RPMI7951 (cell line): ENCODE measurements around the gene ANO9. TPM values are rescaled to one million over a fixed set of nuclear protein-coding genes. Genes with fewer than 3 reads are reported as not detected.

Experiments used
- DNase-seq: peaks from one replicate; pipeline ENCODE4 v3.0.0-alpha.2; 2012; ENCODE audit warnings: low read depth
- total RNA-seq: library from RNA; depleted of rRNA; stranded (reverse); fragments of >200 nt; shearing (Covaris generic); gene quantifications from 2 replicates; pipeline ENCODE4 v1.2.3, GENCODE V29; 2014; rRNA removed

Gene ANO9
- total RNA-seq, 1 experiment from 2014 or later, result not detected

DNA sequence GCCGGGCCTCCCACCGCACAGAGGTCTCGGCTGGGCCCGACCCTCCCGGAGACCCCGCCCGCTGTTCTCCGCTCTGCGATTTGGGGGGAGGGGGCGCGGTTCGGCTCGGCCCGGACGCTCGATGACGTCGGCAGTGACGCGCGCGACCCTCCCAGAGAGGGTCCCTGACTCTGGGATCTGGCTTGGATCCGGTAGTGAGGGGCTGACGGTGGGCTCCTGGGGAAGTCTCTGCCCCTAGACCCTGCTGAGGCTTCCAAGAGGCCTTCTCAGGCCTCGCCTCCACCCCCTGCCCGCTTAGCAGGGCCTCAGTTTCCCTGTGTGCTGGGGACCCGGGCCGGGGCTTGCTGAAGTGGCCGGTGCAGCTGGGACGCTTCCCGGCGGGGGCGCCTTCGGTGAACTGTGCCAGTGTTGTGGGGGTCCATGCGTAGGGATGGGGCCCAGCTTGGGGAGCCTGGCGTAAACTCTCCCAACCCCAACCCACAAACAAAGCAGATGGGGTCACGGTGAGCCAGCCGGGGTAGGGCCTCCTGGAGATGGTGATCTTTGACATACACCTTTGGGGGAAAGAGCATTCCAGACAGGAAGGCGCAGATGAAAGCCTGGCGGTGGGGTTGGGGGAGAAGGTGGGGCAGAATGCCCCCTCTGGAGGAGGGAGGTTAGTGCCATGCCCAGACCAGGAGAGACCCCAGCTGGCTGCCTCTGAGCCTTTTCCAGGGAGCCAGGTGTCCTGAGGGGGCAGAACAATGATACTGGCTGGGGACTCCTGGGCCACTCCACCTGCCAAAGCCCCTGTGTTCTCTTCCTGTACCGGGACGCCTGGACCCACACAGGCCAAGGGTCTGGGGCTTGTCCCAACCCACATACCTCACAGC, 71.5 kb downstream of the ANO9 start:
- DNase-seq, result no peak

DNA sequence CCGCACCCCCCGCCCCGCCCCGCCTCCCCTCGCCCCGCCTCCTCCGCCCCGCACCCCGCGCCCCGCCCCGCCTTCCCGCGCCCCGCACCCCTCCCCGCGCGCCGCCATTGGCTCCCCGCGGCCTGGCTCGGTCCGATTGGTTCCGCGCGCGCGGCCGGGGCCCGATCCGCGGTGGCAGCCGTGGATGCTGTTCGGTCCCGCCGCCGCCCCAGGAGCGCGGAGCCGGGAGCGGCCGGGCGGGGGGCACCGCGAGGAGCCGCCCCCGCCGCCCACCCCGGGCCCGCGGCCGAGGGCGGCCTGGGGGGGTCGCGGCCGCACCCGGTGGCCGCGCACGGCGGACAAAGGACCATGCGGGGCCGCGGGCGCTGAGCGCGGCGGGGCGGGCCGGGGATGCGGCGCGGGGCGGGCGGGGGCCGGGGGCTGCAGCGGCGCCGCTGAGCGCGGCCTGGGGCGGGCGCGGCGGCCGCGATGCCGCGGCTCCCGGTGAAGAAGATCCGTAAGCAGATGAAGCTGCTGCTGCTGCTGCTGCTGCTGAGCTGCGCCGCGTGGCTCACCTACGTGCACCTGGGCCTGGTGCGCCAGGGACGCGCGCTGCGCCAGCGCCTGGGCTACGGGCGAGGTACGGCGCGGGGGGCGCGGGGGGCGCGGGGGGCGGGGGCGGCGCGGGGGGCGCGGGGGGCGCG, 72.3 kb downstream of the ANO9 start, which contains the start of gene B4GALNT4:
B4GALNT4 (plus strand) TSS at position 164 of the 683 bp plus-strand sequence; CDS start at position 469, 305 bp downstream.
- no peak for DNase-seq

DNA sequence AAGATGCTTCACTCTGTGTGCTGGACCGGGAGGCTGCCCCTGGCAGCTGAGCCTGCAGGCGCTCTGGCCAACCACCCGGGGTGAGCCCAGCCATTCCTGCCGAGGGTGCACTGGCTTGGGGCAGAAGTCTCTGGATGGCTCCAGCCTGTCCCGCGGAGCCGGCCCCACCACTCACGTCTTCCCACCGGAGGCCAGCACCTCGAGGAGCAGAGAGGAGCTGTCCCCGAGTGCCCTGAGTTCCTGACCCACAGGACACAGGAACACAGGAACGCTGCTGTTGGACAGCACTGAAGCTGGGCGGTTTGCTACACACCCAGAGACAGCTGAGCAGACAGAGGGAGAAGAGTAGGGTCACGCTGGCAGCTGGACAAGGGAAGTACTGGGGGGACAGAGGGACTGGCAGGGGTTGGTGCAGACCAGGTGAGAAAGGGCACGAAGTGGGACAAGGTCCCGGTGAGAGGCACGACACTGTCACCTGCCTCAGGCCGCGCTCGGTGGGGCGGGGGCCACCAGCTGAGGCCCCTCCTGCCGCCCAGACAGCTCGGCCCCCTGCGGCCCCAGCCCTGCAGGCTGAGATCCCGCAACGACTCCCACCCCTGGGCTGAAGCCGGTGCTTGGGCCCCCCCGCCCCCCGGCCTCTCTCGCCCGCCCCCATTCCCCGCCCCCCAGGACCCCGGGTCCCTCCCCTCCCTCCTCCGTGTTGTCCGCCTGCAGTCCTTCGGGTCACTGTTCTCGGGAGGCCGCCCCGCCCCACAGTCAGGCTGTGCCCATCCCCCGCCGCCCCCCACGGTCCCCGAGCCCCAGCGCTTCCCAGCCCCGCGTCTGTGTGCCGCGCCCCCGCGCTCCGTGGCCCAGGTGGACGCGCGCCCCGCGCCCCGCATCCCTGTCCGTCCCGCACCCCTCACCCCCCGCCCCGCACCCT, 73.1 kb downstream of the ANO9 start:
- no peak for DNase-seq

DNA sequence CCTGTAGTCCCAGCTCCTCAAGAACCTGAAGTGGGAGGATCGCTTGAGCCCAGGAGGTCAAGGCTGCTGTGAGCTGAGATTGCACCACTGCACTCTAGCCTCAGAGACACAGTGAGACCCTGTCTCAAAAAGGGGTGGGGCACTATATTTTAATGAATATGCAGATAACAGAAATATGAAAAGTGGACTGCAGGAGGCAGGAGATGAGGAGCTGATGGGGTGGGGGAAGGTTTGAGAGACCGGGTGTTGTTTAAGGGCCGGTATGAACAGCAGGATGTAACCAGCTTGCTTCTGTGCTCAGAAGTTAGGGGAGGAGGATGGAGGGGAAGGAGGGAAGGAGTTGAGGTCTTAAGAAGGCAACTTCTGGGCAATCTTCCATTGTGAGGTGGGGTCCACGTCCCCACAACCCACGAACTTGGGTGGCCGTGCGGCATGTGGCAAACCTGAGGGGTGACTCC, 73.8 kb downstream of the ANO9 start:
- DNase-seq, result no peak

Other genes starting within 250 kb of the ANO9 start
- gene SCGB1C1, start 248.9 kb downstream of the ANO9 start, total RNA-seq, result not detected in 2 replicates
- gene BET1L, start 234.6 kb downstream of the ANO9 start, total RNA-seq, result 9.6 and 10.3 TPM in 2 replicates
- gene RIC8A, start 234.3 kb downstream of the ANO9 start, total RNA-seq, result 75.5 and 91.3 TPM in 2 replicates
- gene SIRT3, start 205.7 kb downstream of the ANO9 start, total RNA-seq, result 7.0 and 7.6 TPM in 2 replicates
- gene PSMD13, start 205.0 kb downstream of the ANO9 start, total RNA-seq, result 136 and 173 TPM in 2 replicates
- gene NLRP6, start 163.6 kb downstream of the ANO9 start, total RNA-seq, result not detected in 2 replicates
- 1.3 and 1.6 TPM in 2 replicates for gene PGGHG, start 152.9 kb downstream of the ANO9 start, total RNA-seq
- not detected in 2 replicates for gene IFITM5, start 142.5 kb downstream of the ANO9 start, total RNA-seq
- 28.0 and 30.6 TPM in 2 replicates for gene IFITM2, start 134.2 kb downstream of the ANO9 start, total RNA-seq
- 13.6 and 14.3 TPM in 2 replicates for gene IFITM1, start 128.0 kb downstream of the ANO9 start, total RNA-seq
- 102 and 111 TPM in 2 replicates for gene IFITM3, start 121.2 kb downstream of the ANO9 start, total RNA-seq
- not detected in 2 replicates for gene B4GALNT4, start 72.5 kb downstream of the ANO9 start, total RNA-seq
- gene PKP3, start 47.8 kb downstream of the ANO9 start, total RNA-seq, result 0.84 and 2.9 TPM in 2 replicates
- 14.3 and 19.2 TPM in 2 replicates for gene SIGIRR, start 27.0 kb downstream of the ANO9 start, total RNA-seq
- 13.2 and 16.8 TPM in 2 replicates for gene PTDSS2, start 8.3 kb upstream of the ANO9 start, total RNA-seq
- 147 and 167 TPM in 2 replicates for gene RNH1, start 65.2 kb upstream of the ANO9 start, total RNA-seq
- gene HRAS, start 93.6 kb upstream of the ANO9 start, total RNA-seq, result 65.8 and 81.1 TPM in 2 replicates
- 0.29 TPM in 1 of 2 replicates, not detected in the other for gene LRRC56, start 95.5 kb upstream of the ANO9 start, total RNA-seq
- gene LMNTD2, start 118.7 kb upstream of the ANO9 start, total RNA-seq, result 0.24 and 0.29 TPM in 2 replicates
- 7.4 and 16.4 TPM in 2 replicates for gene RASSF7, start 119.0 kb upstream of the ANO9 start, total RNA-seq
- 12.5 and 14.8 TPM in 2 replicates for gene PHRF1, start 134.5 kb upstream of the ANO9 start, total RNA-seq
- 4.7 and 5.1 TPM in 2 replicates for gene IRF7, start 173.9 kb upstream of the ANO9 start, total RNA-seq
- not detected in 2 replicates for gene CDHR5, start 182.9 kb upstream of the ANO9 start, total RNA-seq
- gene SCT, start 185.2 kb upstream of the ANO9 start, total RNA-seq, result not detected in 2 replicates
- not detected in 2 replicates for gene DRD4, start 195.3 kb upstream of the ANO9 start, total RNA-seq